Stimulated activated CD8-positive, alpha-beta memory T cell treated with anti-CD3 and anti-CD28 coated beads, Interleukin-15, amount 100 ng/mL, for 4 hours (primary cell): ENCODE data around the gene SORBS2.
"Not testable (repeated sequence)": the region's sequence is repeated elsewhere in the genome, so short reads cannot be mapped to it uniquely, and the experiment has no call there.

Source experiments
- DNase-seq, 2 donors: peaks; one replicate each; pipeline ENCODE4 v3.0.0-alpha.2; 2020; ENCODE audit warnings: low read depth in 2 of 2

Gene SORBS2

DNA sequence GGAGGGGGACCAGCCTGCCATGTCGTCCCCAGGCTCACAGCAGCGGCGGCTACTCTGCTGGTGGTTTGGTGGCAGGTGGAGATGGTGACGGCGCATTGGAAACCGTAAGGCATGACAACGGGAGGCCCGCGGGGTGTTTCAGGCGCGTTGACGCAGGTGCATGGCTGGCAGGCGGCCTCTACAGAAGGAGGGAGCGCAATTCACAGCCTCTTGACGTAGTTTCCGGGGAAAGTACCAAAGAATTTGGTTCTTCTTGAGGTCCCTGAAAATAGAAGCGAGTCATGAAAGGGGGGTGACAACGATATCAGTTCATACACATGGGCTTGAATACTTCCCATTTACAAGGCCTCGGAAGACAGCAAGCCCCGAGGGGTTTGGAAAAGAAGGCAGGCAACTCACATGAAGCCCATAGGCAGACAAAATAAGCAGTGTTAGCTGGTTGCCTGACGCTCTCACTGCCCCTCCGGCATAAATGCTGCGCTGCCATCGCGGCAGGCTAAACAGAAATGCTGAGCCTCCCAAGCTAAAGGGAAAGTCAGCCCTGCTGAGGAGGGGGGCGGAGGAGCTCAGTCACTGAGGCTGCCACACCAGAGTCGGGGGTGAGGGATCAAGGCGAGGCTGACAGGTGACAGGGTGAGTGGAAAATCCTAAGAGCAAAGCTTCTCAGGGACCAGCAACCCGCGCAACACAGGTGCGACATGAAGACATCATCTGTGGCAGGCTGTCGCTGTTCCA is 224.4 kb downstream of the SORBS2 start:
- DNase-seq, result peak; percentile 9 to 41

DNA sequence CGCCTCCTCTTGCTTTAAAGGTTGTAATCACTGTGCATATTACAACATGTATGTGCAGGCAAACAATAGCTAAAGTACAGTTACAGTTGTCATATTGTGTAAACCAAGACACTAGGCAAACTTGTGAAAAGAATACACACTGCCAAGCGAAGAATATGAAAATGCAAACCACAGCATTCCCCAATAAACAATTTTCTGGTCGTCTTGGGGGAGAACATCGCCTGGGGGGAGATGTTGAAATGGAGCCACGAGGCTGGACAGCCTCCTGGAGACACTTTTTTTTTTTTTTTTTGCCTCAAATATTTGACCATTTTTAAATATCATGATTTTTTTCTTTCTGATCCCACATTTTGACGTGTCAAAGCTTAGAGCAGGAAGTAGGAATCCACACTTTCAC is 225.0 kb downstream of the SORBS2 start:
- DNase-seq, result no peak

- DNase-seq, result no peak
These were observed 226.8 kb downstream of the SORBS2 start for GRCh38 chr4:185585211-185585610.

- no peak for DNase-seq
These were observed 228.2 kb downstream of the SORBS2 start for GRCh38 chr4:185583813-185584212.

DNA sequence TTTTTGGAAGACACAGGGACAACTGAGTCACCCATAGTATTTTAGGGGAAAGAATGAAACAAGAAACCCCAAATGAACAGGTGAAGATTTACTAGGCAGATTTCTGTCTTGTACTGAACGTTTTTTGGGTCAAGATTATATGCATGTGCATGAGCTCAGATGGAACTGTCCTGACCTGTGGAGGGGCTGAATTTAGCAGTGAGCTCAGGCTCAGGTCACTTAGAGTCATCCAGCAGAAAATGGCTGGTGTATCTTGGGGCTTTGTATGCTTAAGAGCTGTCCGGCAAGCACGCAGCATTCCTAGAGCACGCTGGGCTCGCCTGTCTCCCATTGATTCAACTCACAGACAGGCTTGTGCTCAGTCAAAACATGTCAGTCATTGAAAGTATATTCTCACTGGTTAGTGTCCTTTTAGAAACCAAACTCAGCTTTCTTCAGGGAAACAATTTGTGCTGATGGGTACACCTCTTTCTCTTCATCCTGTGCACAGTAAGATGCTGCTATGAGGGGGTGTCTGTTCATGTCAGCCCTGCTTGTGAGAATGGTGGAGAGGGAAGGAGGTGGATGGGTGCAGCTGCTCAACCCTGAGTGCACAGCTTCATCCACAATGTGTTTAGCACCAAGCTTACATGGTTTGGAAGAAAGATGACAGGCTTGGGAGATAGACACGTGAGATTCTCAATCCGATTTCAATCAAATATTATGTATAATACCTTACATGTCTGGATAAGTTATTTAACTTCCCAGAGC is 229.2 kb downstream of the SORBS2 start:
- DNase-seq, result no peak

DNA sequence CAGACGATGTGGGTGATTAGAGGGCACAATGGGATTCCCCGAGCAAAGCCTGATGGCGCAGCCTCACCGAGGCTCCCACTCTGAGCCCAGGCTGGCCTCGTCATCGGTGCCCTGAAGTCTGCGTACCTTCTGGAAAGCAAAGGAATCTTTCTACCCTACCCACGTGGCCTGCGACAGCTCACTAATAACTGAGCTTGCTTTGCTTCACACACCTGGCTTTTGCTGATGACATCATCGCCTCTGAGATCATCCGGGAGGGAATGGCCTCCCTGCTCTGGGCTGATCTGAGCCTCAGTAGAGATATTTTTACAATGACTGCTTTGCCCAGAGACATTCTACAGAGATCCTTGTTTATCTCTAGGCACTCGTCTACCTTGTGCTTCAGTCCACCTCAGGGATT is 231.3 kb downstream of the SORBS2 start:
- no peak for DNase-seq

DNA sequence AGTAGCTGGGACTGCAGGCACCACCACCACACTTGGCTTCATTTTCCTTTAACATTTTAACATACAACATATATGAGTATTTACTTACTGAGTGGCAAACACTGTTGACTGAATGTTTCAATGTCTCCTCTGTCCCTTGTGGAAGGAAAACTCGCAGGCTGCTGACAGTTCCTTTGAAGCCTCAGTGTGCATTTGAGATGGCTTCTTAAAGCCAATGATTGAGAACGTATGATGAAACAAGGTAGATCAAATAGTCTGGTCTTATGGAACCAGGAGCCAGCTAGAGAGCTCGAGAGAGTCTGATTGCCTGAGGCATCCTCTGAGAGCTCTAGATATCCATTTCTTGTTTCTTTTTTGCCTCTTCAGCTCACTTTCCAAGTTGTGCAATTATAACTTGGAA is 233.7 kb downstream of the SORBS2 start:
- DNase-seq, result no peak

DNA sequence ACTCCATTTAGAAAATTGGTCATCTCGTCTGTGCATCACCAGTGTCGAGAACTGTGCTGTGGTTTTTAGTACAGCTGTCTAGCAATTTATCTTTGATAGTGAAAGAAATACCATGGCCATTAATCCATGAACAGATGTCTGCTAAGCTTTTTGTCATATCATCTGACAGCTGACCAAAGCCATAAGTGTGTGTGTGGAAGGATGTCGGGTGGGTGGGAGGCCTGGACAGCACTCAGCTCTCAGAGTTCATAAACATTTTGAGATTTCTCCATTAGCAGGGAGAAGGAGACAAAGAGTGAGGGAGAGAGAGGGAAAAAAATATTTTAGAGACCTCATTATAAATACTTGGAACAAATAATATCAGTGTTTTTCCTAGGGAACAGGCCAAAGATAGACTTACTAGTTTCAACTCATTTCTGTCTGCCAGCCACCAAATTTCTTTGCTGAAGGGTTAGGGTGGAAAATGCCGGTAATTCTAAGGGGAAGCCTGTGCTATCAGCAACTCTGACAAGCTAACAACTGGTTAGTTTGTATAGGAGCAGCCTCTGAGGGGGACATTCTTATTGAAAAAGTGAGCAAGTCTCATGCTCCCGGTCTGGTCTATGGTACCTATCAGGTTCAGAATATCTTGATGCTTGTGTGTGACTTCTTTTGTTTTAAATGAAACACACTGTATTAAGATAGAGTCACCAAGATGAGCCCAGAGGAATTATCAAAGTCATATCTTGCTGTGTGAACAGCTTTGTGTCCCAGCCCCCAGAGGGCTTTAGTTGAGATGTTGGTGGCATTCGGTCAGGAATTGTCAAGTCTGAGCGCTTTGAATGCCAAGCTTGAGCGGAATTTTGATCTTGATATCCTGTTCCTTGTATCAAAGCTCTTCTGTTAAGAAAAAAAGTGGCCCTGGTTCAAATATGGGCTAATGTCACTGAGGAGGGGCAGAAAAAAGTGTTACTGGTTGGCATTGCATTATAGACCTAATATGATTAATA is 234.7 kb downstream of the SORBS2 start:
- DNase-seq, result no peak

DNA sequence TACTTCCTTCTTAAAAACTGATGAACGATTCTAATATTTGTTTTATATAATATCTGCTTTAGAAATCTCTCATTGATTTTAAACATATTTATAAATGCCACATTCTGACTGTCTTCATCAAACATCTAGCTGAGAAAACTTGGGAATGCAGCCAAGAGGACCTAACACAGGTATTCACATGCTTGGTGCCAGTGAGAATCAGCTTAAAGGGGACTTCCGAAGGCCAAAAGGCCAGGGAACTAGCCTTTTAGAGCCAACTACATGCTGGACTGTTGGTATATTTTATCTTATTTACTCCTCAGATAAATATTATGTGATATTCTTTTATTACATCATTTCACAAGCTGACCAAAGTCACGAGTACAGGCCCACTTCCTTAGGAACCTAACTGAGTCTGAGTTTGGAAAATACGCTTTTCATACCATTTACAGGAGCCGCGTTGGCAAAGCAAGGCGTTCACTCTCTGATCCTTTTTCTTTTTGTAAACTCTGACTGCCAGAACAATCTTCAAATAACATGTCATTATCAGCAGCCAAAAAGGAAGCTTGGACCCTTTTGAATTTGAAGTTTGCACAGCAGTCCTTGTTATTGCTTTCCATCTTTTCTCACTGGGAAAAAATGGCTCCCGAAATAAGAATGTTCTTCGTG is 235.6 kb downstream of the SORBS2 start:
- DNase-seq, result no peak

DNA sequence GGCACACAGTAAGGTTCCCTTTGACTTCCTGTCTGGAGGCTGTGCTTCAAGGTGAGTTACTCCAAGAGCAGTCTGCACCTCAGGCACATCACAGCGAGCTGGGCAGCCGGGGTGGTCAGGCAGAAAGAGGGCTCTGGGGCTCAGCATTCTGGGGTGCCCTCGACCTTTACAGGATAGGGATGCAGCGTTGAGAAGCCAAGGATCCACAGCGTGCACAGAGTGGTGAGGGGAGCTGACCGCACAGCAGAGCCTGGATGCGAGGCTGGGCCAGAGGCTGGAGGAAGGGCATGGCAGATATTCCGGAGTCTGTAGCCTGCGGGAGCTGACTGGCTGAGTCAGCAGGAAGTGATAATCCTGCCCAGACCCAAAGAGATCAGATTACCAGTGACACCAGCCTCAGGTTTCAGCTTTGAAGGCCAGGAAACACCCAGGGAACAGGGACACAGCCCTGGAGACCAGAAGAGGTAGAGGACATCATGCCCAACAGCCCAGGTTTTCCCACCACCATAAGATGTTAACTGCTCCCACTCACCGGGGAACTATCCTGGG is 238.3 kb downstream of the SORBS2 start:
- DNase-seq, result no peak

DNA sequence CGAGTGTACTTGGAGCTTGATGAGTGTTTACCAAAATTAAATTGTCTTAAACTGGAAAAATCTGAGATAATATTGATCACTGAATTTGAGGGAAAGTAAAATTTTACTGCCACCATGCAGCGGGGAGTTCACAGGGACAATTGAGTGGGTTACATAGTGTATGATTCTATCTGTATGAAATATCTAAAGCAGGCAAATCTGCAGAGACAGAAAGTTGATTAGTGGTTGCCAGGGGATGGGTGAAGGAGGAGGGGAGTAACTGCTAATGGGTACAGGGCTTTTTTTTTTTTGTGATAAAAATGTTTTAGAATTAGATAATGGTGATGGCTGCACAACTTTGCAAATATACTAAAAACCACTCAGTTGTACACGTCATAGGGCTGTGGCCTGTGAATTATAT is 241.3 kb downstream of the SORBS2 start:
- no peak for DNase-seq

GRCh38 chr4:185567381-185568376 is 244.3 kb downstream of the SORBS2 start:
- no peak for DNase-seq

- DNase-seq, result no peak
These were observed 245.0 kb downstream of the SORBS2 start for GRCh38 chr4:185566972-185567371.

DNA sequence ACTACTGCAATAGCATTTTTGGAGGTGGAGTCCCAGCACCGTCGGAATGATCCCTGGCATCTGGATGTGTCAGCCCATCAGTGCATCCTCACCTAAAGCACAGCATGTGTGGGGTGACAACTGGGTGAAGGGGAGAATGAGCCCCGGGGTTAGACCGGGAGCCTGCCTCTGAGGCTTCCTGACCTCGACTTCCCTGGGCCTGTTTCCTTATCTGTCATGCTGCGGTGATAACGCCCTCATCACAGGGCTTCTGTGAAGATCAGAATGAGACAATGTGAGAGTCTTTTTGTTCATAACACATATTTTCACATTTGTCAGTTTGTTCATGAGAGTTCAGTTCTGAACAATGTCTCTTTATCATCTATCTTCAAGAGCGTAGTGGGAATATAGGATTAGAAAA is 245.6 kb downstream of the SORBS2 start:
- DNase-seq, result no peak

DNA sequence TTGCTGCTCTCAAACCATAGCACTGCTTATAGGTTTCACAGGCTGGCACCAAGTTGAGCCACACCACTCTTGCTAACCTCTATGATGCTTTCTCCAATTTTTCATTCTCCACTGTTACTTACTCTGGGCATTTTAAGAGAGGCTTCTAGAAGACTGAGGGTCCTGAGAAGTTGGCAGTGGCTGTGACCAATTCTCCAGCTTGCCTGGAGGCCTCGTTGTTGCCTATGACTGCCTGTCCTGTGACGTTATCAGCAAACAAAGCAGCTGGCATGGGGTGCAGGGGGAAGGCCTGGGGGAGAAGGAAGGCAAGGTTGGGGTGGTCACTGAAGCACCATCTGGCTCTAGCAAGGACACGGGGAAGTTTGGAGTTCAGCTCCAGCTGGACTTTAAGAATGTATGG is 246.3 kb downstream of the SORBS2 start:
- DNase-seq, result no peak

DNA sequence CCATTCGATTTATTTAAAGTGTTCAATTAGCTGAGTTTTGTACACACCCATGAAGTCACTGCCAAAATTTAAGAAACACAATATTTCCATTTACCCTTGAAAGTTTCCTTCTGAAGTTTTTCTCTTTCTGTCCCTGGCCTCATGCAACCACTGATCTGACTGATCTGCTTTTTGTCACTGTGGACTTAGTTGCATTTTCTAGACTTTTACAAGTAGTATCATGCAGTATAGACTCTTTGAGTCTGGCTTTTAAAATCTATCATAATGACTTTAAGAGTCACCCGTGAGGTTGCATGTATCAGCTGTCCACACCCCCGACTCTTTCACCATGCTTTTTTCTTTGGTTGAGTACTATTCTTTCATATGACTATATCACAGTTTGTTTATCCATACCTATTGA is 247.6 kb downstream of the SORBS2 start:
- DNase-seq, result no peak

DNA sequence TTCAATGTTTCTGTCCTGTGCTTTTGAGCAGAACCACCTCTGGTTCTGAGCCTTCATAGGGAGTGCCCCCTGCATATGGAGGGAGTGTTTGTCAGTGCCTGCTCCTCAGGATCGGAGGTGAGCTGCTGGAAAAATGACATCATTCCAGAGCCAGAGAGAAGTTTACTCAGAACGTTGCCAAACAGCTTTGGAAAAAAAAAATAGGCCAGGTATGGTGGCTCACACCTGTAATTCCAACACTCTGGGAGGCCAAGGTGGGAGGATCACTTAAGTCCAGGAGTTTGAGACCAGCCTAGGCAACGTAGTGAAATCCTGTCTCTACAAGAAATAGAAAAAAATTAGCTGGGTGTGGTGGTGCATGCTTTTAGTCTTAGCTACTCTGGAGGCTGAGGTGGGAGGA is 249.5 kb downstream of the SORBS2 start:
- no peak for DNase-seq

- no peak for DNase-seq
These were observed 251.7 kb downstream of the SORBS2 start for GRCh38 chr4:185560316-185560715.

- no peak for DNase-seq
These were observed 252.1 kb downstream of the SORBS2 start for GRCh38 chr4:185559915-185560281.

- DNase-seq, result not testable (repeated sequence)
These were observed 252.6 kb downstream of the SORBS2 start for GRCh38 chr4:185559251-185559914.
